Activated effector memory CD4-positive, alpha-beta T cell treated with anti-CD3 and anti-CD28 coated beads, Interleukin-2, amount 50 U/mL, for 16 hours (primary cell): ENCODE data around the gene SLC25A20.

Source experiments
- DNase-seq: peaks from one replicate; pipeline ENCODE4 v3.0.0-alpha.2; 2020

The SLC25A20 gene

GRCh38 chr3:48897460-48898376, 964 bp downstream of the SLC25A20 start:
- DNase-seq = peak; percentile 63

GRCh38 chr3:48896936-48897335, 1.7 kb downstream of the SLC25A20 start:
- no peak for DNase-seq

- no peak for DNase-seq
Measured at GRCh38 chr3:48894516-48894915, 4.2 kb downstream of the SLC25A20 start.

GRCh38 chr3:48891606-48892005, 7.1 kb downstream of the SLC25A20 start:
- DNase-seq = no peak

- no peak for DNase-seq
Measured at GRCh38 chr3:48885753-48886152, 12.9 kb downstream of the SLC25A20 start.

- DNase-seq = no peak
Measured at GRCh38 chr3:48881652-48882114, 17.0 kb downstream of the SLC25A20 start.

GRCh38 chr3:48881006-48881405, 17.7 kb downstream of the SLC25A20 start:
- no peak for DNase-seq

- no peak for DNase-seq
Measured at GRCh38 chr3:48879994-48880377, 18.7 kb downstream of the SLC25A20 start.

GRCh38 chr3:48879307-48879993, 19.2 kb downstream of the SLC25A20 start:
- DNase-seq = no peak

GRCh38 chr3:48877671-48878070, 21.0 kb downstream of the SLC25A20 start:
- DNase-seq = no peak

GRCh38 chr3:48863122-48863521, 35.6 kb downstream of the SLC25A20 start:
- DNase-seq = no peak

GRCh38 chr3:48859206-48859605, 39.5 kb downstream of the SLC25A20 start:
- DNase-seq = no peak

- DNase-seq = no peak
Measured at GRCh38 chr3:48858709-48859108, 40.0 kb downstream of the SLC25A20 start.

GRCh38 chr3:48857641-48858040, 41.0 kb downstream of the SLC25A20 start:
- DNase-seq = no peak

- DNase-seq = no peak
Measured at GRCh38 chr3:48856469-48856868, 42.2 kb downstream of the SLC25A20 start.

- DNase-seq = no peak
Measured at GRCh38 chr3:48855681-48856447, 42.8 kb downstream of the SLC25A20 start.

- peak; percentile 16 for DNase-seq
Measured at GRCh38 chr3:48852151-48852550, 46.5 kb downstream of the SLC25A20 start.

- peak; percentile 27 for DNase-seq
Measured at GRCh38 chr3:48851407-48851806, 47.3 kb downstream of the SLC25A20 start.

GRCh38 chr3:48848816-48849515, 49.7 kb downstream of the SLC25A20 start:
- peak; percentile 36 for DNase-seq

- peak; percentile 93 for DNase-seq
Measured at GRCh38 chr3:48847504-48848423, 50.9 kb downstream of the SLC25A20 start, which contains the start of gene PRKAR2A. PRKAR2A (minus strand) TSS chr3:48847874; CDS start chr3:48847596, 278 bp downstream.

- peak; percentile 82 for DNase-seq
Measured at GRCh38 chr3:48847053-48847503, 51.6 kb downstream of the SLC25A20 start.
